GM12875 (cell line): Measurements from ENCODE around the gene CDK14.
A peak's percentile ranks its signal among the peaks of the same experiment; 100 is the strongest.

Experiments
- H3K4me3 ChIP-seq: one replicate; pipeline ENCODE4 v1.5.1; 2011; ENCODE audit warnings: low read depth, low read length, control low read depth
- CTCF ChIP-seq: IDR thresholded peaks from 2 replicates; pipeline ENCODE4 v1.5.1; 2011; ENCODE audit warnings: low read depth, mild to moderate bottlenecking, control low read depth, inconsistent platforms, low read length, moderate library complexity, borderline replicate concordance; ENCODE audit not compliant: insufficient read depth

The CDK14 gene

GRCh38 chr7:91082038-91082437 lies 485.9 kb downstream of the CDK14 start:
- no peak for TF ChIP-seq CTCF
- H3K4me3 ChIP-seq = no peak overlapping the region

GRCh38 chr7:91082852-91083495 lies 486.9 kb downstream of the CDK14 start:
- TF ChIP-seq CTCF = peak; percentile 23; the same call in 1 of the 2 replicates

GRCh38 chr7:91083855-91084644 lies 487.9 kb downstream of the CDK14 start:
- H3K4me3 ChIP-seq = no peak overlapping the region
- TF ChIP-seq CTCF = no peak

More at GRCh38 chr7:91082852-91083495, 486.9 kb downstream of the CDK14 start:
- no peak overlapping the region for H3K4me3 ChIP-seq

GRCh38 chr7:91085175-91085574 lies 489.1 kb downstream of the CDK14 start:
- TF ChIP-seq CTCF = no peak
- no peak overlapping the region for H3K4me3 ChIP-seq

GRCh38 chr7:91086200-91086599 lies 490.1 kb downstream of the CDK14 start:
- TF ChIP-seq CTCF = no peak
- no peak overlapping the region for H3K4me3 ChIP-seq

GRCh38 chr7:91088156-91088555 lies 492.0 kb downstream of the CDK14 start:
- TF ChIP-seq CTCF = no peak
- no peak overlapping the region for H3K4me3 ChIP-seq

- no peak overlapping the region for H3K4me3 ChIP-seq
- no peak for TF ChIP-seq CTCF
These were observed 492.6 kb downstream of the CDK14 start for GRCh38 chr7:91088691-91089090.
